Suprapubic skin (tissue), 3 donors: ENCODE data around the gene ZNF490.

Experiments used
- CTCF ChIP-seq, 2 donors: fragments of 200-600 bp in 1 of 2; fragments of 450-650 bp in 1 of 2; sonication (generic) in 1 of 2; IDR thresholded peaks; one replicate each; pipeline ENCODE4 v1.5.1; 2016 to 2019; ENCODE audit warnings: antibody characterized with exemption in 2 of 2, mild to moderate bottlenecking in 1 of 2, moderate library complexity in 1 of 2
- EP300 ChIP-seq: sonication (generic); formaldehyde crosslinking; IDR thresholded peaks from one replicate; pipeline ENCODE4 v1.6.1; 2017; ENCODE audit warnings: antibody characterized with exemption
- POLR2A ChIP-seq, 2 donors: fragments of 450-650 bp; IDR thresholded peaks; one replicate each; pipeline ENCODE4 v1.6.1; 2017; ENCODE audit warnings: antibody characterized with exemption in 2 of 2, mild to moderate bottlenecking in 2 of 2, moderate library complexity in 2 of 2

DNA sequence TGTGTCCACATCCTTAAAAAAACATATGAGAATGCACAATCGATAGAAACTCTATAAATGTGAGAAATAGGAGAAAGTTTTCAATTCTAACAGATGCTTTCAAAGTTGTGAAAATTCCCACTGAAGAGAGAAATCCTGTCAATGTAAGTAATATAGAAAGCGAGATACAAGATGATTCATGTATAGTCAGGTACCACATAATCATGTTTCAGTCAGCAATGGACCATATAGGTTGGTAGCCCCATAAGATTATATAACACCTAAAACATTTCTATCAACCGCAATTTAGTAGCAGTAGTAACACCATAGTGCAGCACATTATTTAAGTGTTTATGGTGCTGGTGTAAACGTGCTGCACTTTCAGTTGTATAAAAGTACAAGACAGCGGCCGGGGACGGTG, 18.6 kb upstream of the ZNF490 start:
- TF ChIP-seq EP300 (no peak), CTCF (IDR thresholded peaks at IDR 0.05) (no peak), POLR2A (IDR thresholded peaks at IDR 0.05) (no peak)
